Umbilical cord (tissue), 2 donors: ENCODE measurements around the gene CHRNB2. TPM values are rescaled to one million over a fixed set of nuclear protein-coding genes. Genes with fewer than 3 reads are reported as not detected.
A peak's percentile ranks its signal among the peaks of the same experiment; 100 is the strongest.

Experiments
- DNase-seq: peaks from one replicate; pipeline ENCODE4 v3.0.0-alpha.2; 2015; ENCODE audit warnings: low spot score
- total RNA-seq: library from RNA; depleted of rRNA; stranded (reverse); fragments of >200 nt; gene quantifications from one replicate; pipeline ENCODE4 v1.2.3, GENCODE V29; 2014; ENCODE audit warnings: low replicate concordance; ENCODE audit not compliant: insufficient read depth

Gene CHRNB2
- total RNA-seq, 1 donor from 2014 or later: 2.9 TPM

- no peak for DNase-seq
Observed at GRCh38 chr1:154579374-154579773, 11.8 kb downstream of the CHRNB2 start.

GRCh38 chr1:154581766-154582165 lies 14.2 kb downstream of the CHRNB2 start:
- DNase-seq: no peak

GRCh38 chr1:154582885-154583284 lies 15.3 kb downstream of the CHRNB2 start:
- no peak for DNase-seq

GRCh38 chr1:154583773-154584172 lies 16.2 kb downstream of the CHRNB2 start:
- peak; percentile 35 for DNase-seq

GRCh38 chr1:154584267-154584994 lies 16.9 kb downstream of the CHRNB2 start:
- no peak for DNase-seq

- no peak for DNase-seq
Observed at GRCh38 chr1:154586231-154586630, 18.7 kb downstream of the CHRNB2 start.

GRCh38 chr1:154586641-154587040 lies 19.1 kb downstream of the CHRNB2 start:
- DNase-seq: no peak

- no peak for DNase-seq
Observed at GRCh38 chr1:154589780-154590179, 22.2 kb downstream of the CHRNB2 start.

- no peak for DNase-seq
Observed at GRCh38 chr1:154590756-154591155, 23.2 kb downstream of the CHRNB2 start.

GRCh38 chr1:154591206-154591605 lies 23.6 kb downstream of the CHRNB2 start:
- no peak for DNase-seq

- no peak for DNase-seq
Observed at GRCh38 chr1:154593390-154593789, 25.8 kb downstream of the CHRNB2 start.

GRCh38 chr1:154594811-154595210 lies 27.2 kb downstream of the CHRNB2 start:
- no peak for DNase-seq

- no peak for DNase-seq
Observed at GRCh38 chr1:154595621-154596020, 28.0 kb downstream of the CHRNB2 start.

GRCh38 chr1:154598871-154599635 lies 31.5 kb downstream of the CHRNB2 start:
- DNase-seq: no peak

- no peak for DNase-seq
Observed at GRCh38 chr1:154599658-154600057, 32.1 kb downstream of the CHRNB2 start.

GRCh38 chr1:154603317-154603716 lies 35.7 kb downstream of the CHRNB2 start:
- no peak for DNase-seq

- no peak for DNase-seq
Observed at GRCh38 chr1:154605534-154605933, 38.0 kb downstream of the CHRNB2 start.

- DNase-seq: peak; percentile 38
Observed at GRCh38 chr1:154607106-154607608, 39.6 kb downstream of the CHRNB2 start.

- DNase-seq: peak; percentile 98
Observed at GRCh38 chr1:154607609-154608396, 40.2 kb downstream of the CHRNB2 start, which contains the start of gene ADAR. TSS of gene ADAR (minus strand) at chr1:154608186. CDS start at chr1:154608006, 180 bp downstream.

GRCh38 chr1:154608397-154609270 lies 41.1 kb downstream of the CHRNB2 start:
- DNase-seq: peak; percentile 70
